K562 (cell line): ENCODE data around the gene BPIFB2. TPM values are rescaled to one million over a fixed set of nuclear protein-coding genes. Genes with fewer than 3 reads are reported as not detected.

Source experiments
- ATAC-seq: fragments of 200-7000 bp; cut with Tn5 transposase; 3 replicates; pipeline ENCODE4 v1.9.1; 2020; ENCODE audit warnings: moderate library complexity
- BruUV-seq: library from RNA; stranded (reverse); fragments of 400-500 nt; replicated peaks from 2 replicates; lab custom pipeline; 2021; lab: Mats Ljungman, UMichigan
- CTCF ChIA-PET: fragments of 300-600 bp; formaldehyde crosslinking; extraction: SDS; loops from one replicate; lab custom pipeline; 2021; ENCODE audit warnings: low intra/inter-chr PET ratio; lab: Yijun Ruan, JAX
- POLR2A ChIA-PET: fragments of 300-600, 350-650 bp; sonication (Branson Sonifier 250); formaldehyde crosslinking; extraction: SDS; loops from one replicate; lab custom pipeline; 2021; ENCODE audit warnings: antibody characterized with exemption, inconsistent platforms; lab: Yijun Ruan, JAX
- DNase-seq, 4 experiments: peaks; one replicate each; pipeline versions ENCODE4 v3.0.0 to v3.0.0-alpha.2; 2011 to 2018; ENCODE audit warnings: low spot score in 3 of 4, mixed read lengths in 3 of 4; ENCODE audit errors: extremely low read depth in 1 of 4
- FAIRE-seq: peaks from 2 replicates; lab custom pipeline; 2011; peaks lifted over from hg19 to GRCh38; lab: Jason Lieb, UNC
- H2AFZ ChIP-seq: 2 replicates; pipeline ENCODE4 v1.6.0; 2011; ENCODE audit warnings: low read depth, low read length, control low read depth, inconsistent platforms
- H3K27ac ChIP-seq: fragments of 200-600 bp; 3 replicates; pipeline ENCODE4 v1.8.0; 2011; ENCODE audit warnings: low read depth, mild to moderate bottlenecking, control low read depth, inconsistent platforms, low read length, moderate library complexity, mixed read lengths; ENCODE audit errors: extremely low read depth
- H3K27me3 ChIP-seq, 2 experiments: fragments of 300-600 bp in 1 of 2; 2 replicates in 1 of 2; 3 replicates in 1 of 2; pipeline versions ENCODE4 v1.6.0 to v1.8.0; 2011; ENCODE audit warnings: inconsistent platforms in 2 of 2, low read length in 2 of 2, mild to moderate bottlenecking in 1 of 2, mixed read lengths in 1 of 2, moderate library complexity in 1 of 2; ENCODE audit not compliant: control insufficient read depth in 2 of 2, insufficient read depth in 2 of 2
- H3K36me3 ChIP-seq: fragments of 300-600 bp; 3 replicates; pipeline ENCODE4 v1.8.0; 2011; ENCODE audit warnings: mild to moderate bottlenecking, low read length, inconsistent platforms; ENCODE audit not compliant: control insufficient read depth, insufficient read depth
- H3K4me1 ChIP-seq, 2 experiments: fragments of 200-600 bp in 1 of 2; replicated peaks in 1 of 2; 2 replicates in 1 of 2; 3 replicates in 1 of 2; pipeline versions ENCODE4 v1.5.1 to v1.8.0; 2011; ENCODE audit warnings: inconsistent platforms in 2 of 2, low read length in 2 of 2, mild to moderate bottlenecking in 1 of 2, mixed read lengths in 1 of 2, moderate library complexity in 1 of 2; ENCODE audit not compliant: control insufficient read depth in 2 of 2, insufficient read depth in 2 of 2
- H3K4me2 ChIP-seq: 2 replicates; pipeline ENCODE4 v1.6.1; 2011; ENCODE audit warnings: low read length, control low read depth, inconsistent platforms, mixed read lengths; ENCODE audit not compliant: insufficient read depth
- H3K4me3 ChIP-seq: fragments of 200-600 bp; sonication (generic), shearing (Covaris generic); 2 replicates; pipeline ENCODE4 v1.5.1; 2016; ENCODE audit warnings: control low read depth, inconsistent platforms
- H3K79me2 ChIP-seq: fragments of 200-600 bp; 3 replicates; pipeline ENCODE4 v1.8.0; 2011; ENCODE audit warnings: low read length, inconsistent platforms; ENCODE audit not compliant: control insufficient read depth, insufficient read depth
- H3K9ac ChIP-seq, 2 experiments: 2 replicates each; pipeline versions ENCODE4 v1.6.0 to v1.6.1; 2011; ENCODE audit warnings: low read depth in 2 of 2, low read length in 2 of 2, control low read depth in 1 of 2, inconsistent platforms in 1 of 2, mild to moderate bottlenecking in 1 of 2, mixed read lengths in 1 of 2; ENCODE audit not compliant: insufficient read depth in 1 of 2
- H3K9me1 ChIP-seq: one replicate; pipeline ENCODE4 v1.6.0; 2011; ENCODE audit warnings: inconsistent platforms, mild to moderate bottlenecking, low read length, moderate library complexity; ENCODE audit not compliant: control insufficient read depth, insufficient read depth
- H3K9me3 ChIP-seq: replicated peaks from 2 replicates; pipeline ENCODE4 v1.5.1; 2011; ENCODE audit warnings: low read depth, low read length, inconsistent platforms; ENCODE audit not compliant: control insufficient read depth, insufficient read depth
- H4K20me1 ChIP-seq: replicated peaks from 2 replicates; pipeline ENCODE4 v1.6.1; 2011; ENCODE audit warnings: low read length, inconsistent platforms, mixed read lengths; ENCODE audit not compliant: control insufficient read depth, insufficient read depth
- POLR3A ChIP-seq: IDR thresholded peaks from 2 replicates; pipeline ENCODE4 v1.6.1; 2011; ENCODE audit warnings: borderline replicate concordance, mild to moderate bottlenecking, moderate library complexity; ENCODE audit not compliant: insufficient read length, insufficient read depth; ENCODE audit errors: extremely low read depth
- ZBTB17 ChIP-seq: fragments of 450-650 bp; formaldehyde crosslinking; IDR thresholded peaks from 2 replicates; pipeline ENCODE4 v1.4.0; 2020; ENCODE audit warnings: mild to moderate bottlenecking
- WGBS: fragments of 100-300 bp; shearing (Covaris generic); methylation state at CpG from one replicate; pipeline ENCODE4 v1.1.6; 2016; ENCODE audit warnings: low coverage, mixed read lengths; ENCODE audit not compliant: insufficient coverage; ENCODE audit errors: missing lambda C conversion rate; 5-methylcytosine and 5-hydroxymethylcytosine counted together
- in situ Hi-C: fragments of 300-500 bp; cut with MboI; formaldehyde crosslinking; loops from 4 replicates; pipeline ENCODE4 v1.15.0; 2018; ENCODE audit warnings: inconsistent platforms, mixed read lengths
- intact Hi-C: fragments of 100-400 bp; cut with micrococcal nuclease; formaldehyde crosslinking; loops from 2 replicates; pipeline ENCODE4 v1.14.2; 2022
- polyA plus RNA-seq, 8 experiments: library from polyadenylated mRNA; depleted of rRNA in 4 of 8; stranded (reverse) in 5 of 8; unstranded in 3 of 8; fragments of >200 nt; fragmentation: Nextera tagmentation in 2 of 8; fragmentation: Illumina TruSeq in 1 of 8; extraction: Ambion mirVana in 2 of 8; extraction: Trizol in 1 of 8; gene quantifications; 2 replicates each; pipeline versions ENCODE4 v1.2.1 to v1.2.3, GENCODE V29; 2011 to 2014; ENCODE audit warnings: inconsistent platforms in 1 of 8, missing spikeins in 1 of 8
- total RNA-seq, 7 experiments: library from RNA; depleted of rRNA in 6 of 7; stranded (reverse); fragments of >200 nt in 6 of 7; fragmentation: Illumina TruSeq in 2 of 7; extraction: Trizol in 2 of 7; gene quantifications; 2 replicates each; pipeline versions ENCODE4 v1.2.1 to v1.2.3, GENCODE V29; 2011 to 2021; ENCODE audit warnings: low replicate concordance in 1 of 7
- TF ChIP-seq, protein P1 (sequence below): fragments of 450-650 bp; IDR thresholded peaks from 2 replicates; pipeline ENCODE4 v1.6.1; 2016; ENCODE audit warnings: low read depth

BPIFB2 gene
- total and polyA plus RNA-seq, 9 of the 15 experiments (the other 6 are each of a cell fraction or from before 2014, with no cell fraction given): not detected

DNA sequence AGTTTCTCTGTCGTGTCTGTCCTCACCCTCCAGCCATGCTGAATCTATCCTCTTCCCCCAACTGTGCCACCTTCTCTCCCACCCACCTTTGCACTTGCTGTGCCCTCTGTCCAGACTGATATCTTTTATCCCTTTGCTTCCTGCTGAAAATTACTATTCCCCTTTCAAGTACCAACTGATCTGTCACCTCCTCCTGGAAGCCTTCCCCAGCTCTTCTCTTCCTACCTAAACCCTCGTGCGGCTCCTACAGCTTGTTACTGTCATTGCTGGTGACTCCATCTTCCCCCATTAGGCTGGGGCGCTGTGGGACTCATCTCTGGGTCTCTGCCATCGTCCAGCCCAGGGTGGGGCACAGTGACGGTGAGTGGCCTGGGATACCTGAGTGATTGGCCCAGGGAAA, 25.1 kb downstream of the BPIFB2 start (continued):
- TF ChIP-seq, protein P1, sequence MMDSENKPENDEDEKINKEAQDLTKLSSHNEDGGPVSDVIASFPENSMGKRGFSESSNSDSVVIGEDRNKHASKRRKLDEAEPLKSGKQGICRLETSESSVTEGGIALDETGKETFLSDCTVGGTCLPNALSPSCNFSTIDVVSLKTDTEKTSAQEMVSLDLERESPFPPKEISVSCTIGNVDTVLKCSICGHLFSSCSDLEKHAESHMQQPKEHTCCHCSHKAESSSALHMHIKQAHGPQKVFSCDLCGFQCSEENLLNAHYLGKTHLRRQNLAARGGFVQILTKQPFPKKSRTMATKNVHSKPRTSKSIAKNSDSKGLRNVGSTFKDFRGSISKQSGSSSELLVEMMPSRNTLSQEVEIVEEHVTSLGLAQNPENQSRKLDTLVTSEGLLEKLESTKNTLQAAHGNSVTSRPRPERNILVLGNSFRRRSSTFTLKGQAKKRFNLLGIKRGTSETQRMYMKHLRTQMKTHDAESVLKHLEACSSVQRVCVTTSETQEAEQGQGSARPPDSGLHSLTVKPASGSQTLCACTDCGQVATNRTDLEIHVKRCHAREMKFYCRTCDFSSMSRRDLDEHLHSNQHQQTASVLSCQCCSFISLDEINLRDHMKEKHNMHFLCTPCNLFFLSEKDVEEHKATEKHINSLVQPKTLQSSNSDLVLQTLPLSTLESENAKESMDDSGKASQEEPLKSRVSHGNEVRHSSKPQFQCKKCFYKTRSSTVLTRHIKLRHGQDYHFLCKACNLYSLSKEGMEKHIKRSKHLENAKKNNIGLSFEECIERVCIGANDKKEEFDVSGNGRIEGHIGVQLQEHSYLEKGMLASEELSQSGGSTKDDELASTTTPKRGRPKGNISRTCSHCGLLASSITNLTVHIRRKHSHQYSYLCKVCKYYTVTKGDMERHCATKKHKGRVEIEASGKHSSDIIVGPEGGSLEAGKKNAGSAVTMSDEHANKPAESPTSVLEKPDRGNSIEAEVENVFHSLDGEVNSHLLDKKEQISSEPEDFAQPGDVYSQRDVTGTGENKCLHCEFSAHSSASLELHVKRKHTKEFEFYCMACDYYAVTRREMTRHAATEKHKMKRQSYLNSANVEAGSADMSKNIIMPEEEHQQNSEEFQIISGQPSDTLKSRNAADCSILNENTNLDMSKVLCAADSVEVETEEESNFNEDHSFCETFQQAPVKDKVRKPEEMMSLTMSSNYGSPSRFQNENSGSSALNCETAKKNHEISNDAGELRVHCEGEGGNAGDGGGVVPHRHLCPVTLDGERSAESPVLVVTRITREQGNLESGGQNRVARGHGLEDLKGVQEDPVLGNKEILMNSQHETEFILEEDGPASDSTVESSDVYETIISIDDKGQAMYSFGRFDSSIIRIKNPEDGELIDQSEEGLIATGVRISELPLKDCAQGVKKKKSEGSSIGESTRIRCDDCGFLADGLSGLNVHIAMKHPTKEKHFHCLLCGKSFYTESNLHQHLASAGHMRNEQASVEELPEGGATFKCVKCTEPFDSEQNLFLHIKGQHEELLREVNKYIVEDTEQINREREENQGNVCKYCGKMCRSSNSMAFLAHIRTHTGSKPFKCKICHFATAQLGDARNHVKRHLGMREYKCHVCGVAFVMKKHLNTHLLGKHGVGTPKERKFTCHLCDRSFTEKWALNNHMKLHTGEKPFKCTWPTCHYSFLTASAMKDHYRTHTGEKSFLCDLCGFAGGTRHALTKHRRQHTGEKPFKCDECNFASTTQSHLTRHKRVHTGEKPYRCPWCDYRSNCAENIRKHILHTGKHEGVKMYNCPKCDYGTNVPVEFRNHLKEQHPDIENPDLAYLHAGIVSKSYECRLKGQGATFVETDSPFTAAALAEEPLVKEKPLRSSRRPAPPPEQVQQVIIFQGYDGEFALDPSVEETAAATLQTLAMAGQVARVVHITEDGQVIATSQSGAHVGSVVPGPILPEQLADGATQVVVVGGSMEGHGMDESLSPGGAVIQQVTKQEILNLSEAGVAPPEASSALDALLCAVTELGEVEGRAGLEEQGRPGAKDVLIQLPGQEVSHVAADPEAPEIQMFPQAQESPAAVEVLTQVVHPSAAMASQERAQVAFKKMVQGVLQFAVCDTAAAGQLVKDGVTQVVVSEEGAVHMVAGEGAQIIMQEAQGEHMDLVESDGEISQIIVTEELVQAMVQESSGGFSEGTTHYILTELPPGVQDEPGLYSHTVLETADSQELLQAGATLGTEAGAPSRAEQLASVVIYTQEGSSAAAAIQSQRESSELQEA: no peak
- TF ChIP-seq, all 486 proteins: peak for 1

DNA sequence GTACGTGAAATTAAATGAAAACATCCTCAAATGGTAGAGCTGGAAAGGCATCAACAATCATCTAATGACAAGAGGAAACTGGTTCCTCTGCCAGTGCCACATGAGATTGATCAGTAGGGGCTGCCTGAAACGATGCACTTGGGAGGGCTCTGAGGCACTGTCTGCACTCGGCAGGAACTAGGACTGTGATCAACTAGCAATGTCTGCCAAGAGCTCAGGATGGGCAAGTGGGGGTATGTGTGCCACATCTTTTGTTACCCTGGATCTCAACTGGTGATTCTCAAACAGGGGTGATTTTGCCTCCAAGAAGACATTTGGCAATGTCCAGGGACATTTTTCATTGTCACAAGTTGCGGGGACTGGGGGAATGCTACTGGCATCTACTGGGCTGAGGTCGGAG, 25.9 kb downstream of the BPIFB2 start:
- WGBS: 0% methylated on average over 5 of the region's 5 CpGs
- no peak overlapping the region for H3K27ac ChIP-seq
- no peaks in the 10 kb centered on the region for H3K36me3 ChIP-seq
- peaks cover 0 to 3% of the 10 kb centered on the region in 2 experiments; a peak in 1 of 5 replicates for H3K4me1 ChIP-seq
- POLR2A ChIA-PET: interaction anchor here (0.7 kb wide), 1 partner anchor 16 kb away, joined by 3 read pairs; no protein-coding TSS in a partner anchor
- H3K9ac ChIP-seq: no peak overlapping the region
- H3K4me3 ChIP-seq: no peak overlapping the region
- CTCF ChIA-PET: no interaction called here
- no TSS peak for BruUV-seq
- intact Hi-C loops (no loop called here), in situ Hi-C loops (no loop called here)
- no peak for ATAC-seq
- no peak for DNase-seq
- H3K9me1 ChIP-seq: no peaks in the 10 kb centered on the region
- no peaks in the 10 kb centered on the region for H3K9me3 ChIP-seq
- H3K27me3 ChIP-seq: peaks cover 0 to 34% of the 10 kb centered on the region in 2 experiments; a peak in 2 of 5 replicates
- H2AFZ ChIP-seq: no peak overlapping the region
- H3K79me2 ChIP-seq: no peaks in the 10 kb centered on the region
- H4K20me1 ChIP-seq: no peaks in the 10 kb centered on the region; the same call in 1 of the 2 replicates
- no peak overlapping the region for H3K4me2 ChIP-seq
- no peak for TF ChIP-seq POLR3A
- TF ChIP-seq ZBTB17: peak; percentile 55; the same call in 1 of the 2 replicates
- no peak for FAIRE-seq
